DOHH2 (cell line): ENCODE results near the gene TFB2M.

ENCODE experiments used
- CTCF ChIP-seq: fragments of 200-600 bp; sonication (generic); IDR thresholded peaks from one replicate; pipeline ENCODE4 v1.5.1; 2014; ENCODE audit warnings: antibody characterized with exemption, mild to moderate bottlenecking, low read depth, low read length; ENCODE audit not compliant: poor library complexity, severe bottlenecking
- EZH2phosphoT487 ChIP-seq: fragments of 200-600 bp; sonication (generic); IDR thresholded peaks from 2 replicates; pipeline ENCODE4 v1.6.1; 2017; ENCODE audit warnings: borderline replicate concordance, mild to moderate bottlenecking, antibody characterized with exemption, low read length, moderate library complexity, mixed read lengths

GRCh38 chr1:246566128-246566812 lies at the start of gene TFB2M, which contains the start of gene CNST:
- no peak for TF ChIP-seq CTCF
- TF ChIP-seq EZH2phosphoT487 = no peak
